IMR-90 (cell line): Measurements from ENCODE around the gene ACKR4.
"Not testable (repeated sequence)": the region's sequence is repeated elsewhere in the genome, so short reads cannot be mapped to it uniquely, and the experiment has no call there.

Source experiments
- BHLHE40 ChIP-seq: fragments of 150-350 bp; IDR thresholded peaks from 2 replicates; pipeline ENCODE4 v1.6.1; 2016; ENCODE audit warnings: mild to moderate bottlenecking, low read depth, low read length
- CHD1 ChIP-seq: IDR thresholded peaks from 2 replicates; pipeline ENCODE4 v1.6.1; 2012; ENCODE audit warnings: low read depth, low read length, improper control_type of control experiment
- POLR2A ChIP-seq: IDR thresholded peaks from 2 replicates; pipeline ENCODE4 v1.6.1; 2012; ENCODE audit warnings: mild to moderate bottlenecking, low read depth, low read length
- RAD21 ChIP-seq: IDR thresholded peaks from 2 replicates; pipeline ENCODE4 v1.6.1; 2012; ENCODE audit warnings: low read length, improper control_type of control experiment
- SMC3 ChIP-seq: fragments of 150-350 bp; IDR thresholded peaks from 2 replicates; pipeline ENCODE4 v1.6.1; 2016; ENCODE audit warnings: low read depth, mild to moderate bottlenecking, antibody characterized with exemption, low read length, moderate library complexity
- TF ChIP-seq, protein P1 (sequence below): conservative IDR thresholded peaks from 2 replicates; pipeline ENCODE4 v1.5.1; 2012; ENCODE audit warnings: mild to moderate bottlenecking, low read depth, low read length, improper control_type of control experiment

DNA sequence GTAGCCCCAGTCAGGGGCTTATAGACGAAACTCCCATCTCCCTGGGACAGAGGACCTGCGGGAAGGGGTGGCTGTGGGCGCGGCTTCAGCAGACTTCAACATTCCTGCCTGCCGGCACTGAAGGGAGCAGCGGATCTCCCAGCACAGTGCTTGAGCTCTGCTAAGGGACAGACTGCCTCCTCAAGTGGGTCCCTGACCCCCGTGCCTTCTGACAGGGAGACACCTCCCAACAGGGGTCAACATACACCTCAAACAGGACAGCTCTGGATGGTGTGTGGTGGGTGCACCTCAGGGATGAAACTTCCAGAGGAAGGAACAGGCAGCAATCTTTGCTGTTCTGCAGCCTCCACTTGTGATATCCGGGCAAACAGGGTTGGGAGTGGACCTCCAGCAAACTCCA, 9.6 kb downstream of the ACKR4 start:
- not testable (repeated sequence) for TF ChIP-seq RAD21, CHD1, SMC3, POLR2A, BHLHE40
- TF ChIP-seq, protein P1, sequence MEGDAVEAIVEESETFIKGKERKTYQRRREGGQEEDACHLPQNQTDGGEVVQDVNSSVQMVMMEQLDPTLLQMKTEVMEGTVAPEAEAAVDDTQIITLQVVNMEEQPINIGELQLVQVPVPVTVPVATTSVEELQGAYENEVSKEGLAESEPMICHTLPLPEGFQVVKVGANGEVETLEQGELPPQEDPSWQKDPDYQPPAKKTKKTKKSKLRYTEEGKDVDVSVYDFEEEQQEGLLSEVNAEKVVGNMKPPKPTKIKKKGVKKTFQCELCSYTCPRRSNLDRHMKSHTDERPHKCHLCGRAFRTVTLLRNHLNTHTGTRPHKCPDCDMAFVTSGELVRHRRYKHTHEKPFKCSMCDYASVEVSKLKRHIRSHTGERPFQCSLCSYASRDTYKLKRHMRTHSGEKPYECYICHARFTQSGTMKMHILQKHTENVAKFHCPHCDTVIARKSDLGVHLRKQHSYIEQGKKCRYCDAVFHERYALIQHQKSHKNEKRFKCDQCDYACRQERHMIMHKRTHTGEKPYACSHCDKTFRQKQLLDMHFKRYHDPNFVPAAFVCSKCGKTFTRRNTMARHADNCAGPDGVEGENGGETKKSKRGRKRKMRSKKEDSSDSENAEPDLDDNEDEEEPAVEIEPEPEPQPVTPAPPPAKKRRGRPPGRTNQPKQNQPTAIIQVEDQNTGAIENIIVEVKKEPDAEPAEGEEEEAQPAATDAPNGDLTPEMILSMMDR, result not testable (repeated sequence)
